Measurements from ENCODE around the gene CCDC57. TPM values are rescaled to one million over a fixed set of nuclear protein-coding genes. Genes with fewer than 3 reads are reported as not detected.

The CCDC57 gene
- total RNA-seq, 1 experiment from 2014 or later: 8.4 TPM

- in situ Hi-C loops (cut with HindIII; ENCODE audit: low pct_unique_long_range_greater_than_20kb, low sequenced_read_pairs): no loop called here
- no peak for DNase-seq (ENCODE audit: low read depth)
Measured at GRCh38 chr17:82085931-82086764, 126.5 kb downstream of the CCDC57 start.

GRCh38 chr17:82085031-82085861, 127.4 kb downstream of the CCDC57 start:
- DNase-seq (ENCODE audit: low read depth): no peak
- in situ Hi-C loops (cut with HindIII; ENCODE audit: low pct_unique_long_range_greater_than_20kb, low sequenced_read_pairs): no loop called here

- no peak for DNase-seq (ENCODE audit: low read depth)
- in situ Hi-C loops (cut with HindIII; ENCODE audit: low pct_unique_long_range_greater_than_20kb, low sequenced_read_pairs): no loop called here
Measured at GRCh38 chr17:82084373-82085030, 128.1 kb downstream of the CCDC57 start.

GRCh38 chr17:82083533-82084359, 128.9 kb downstream of the CCDC57 start:
- DNase-seq (ENCODE audit: low read depth): no peak
- in situ Hi-C loops (cut with HindIII; ENCODE audit: low pct_unique_long_range_greater_than_20kb, low sequenced_read_pairs): no loop called here

- in situ Hi-C loops (cut with HindIII; ENCODE audit: low pct_unique_long_range_greater_than_20kb, low sequenced_read_pairs): no loop called here
- DNase-seq (ENCODE audit: low read depth): no peak
Measured at GRCh38 chr17:82083009-82083408, 129.6 kb downstream of the CCDC57 start.

- in situ Hi-C loops (cut with HindIII; ENCODE audit: low pct_unique_long_range_greater_than_20kb, low sequenced_read_pairs): no loop called here
- DNase-seq (ENCODE audit: low read depth): no peak
Measured at GRCh38 chr17:82082456-82082855, 130.2 kb downstream of the CCDC57 start.

- in situ Hi-C loops (cut with HindIII; ENCODE audit: low pct_unique_long_range_greater_than_20kb, low sequenced_read_pairs): no loop called here
- DNase-seq (ENCODE audit: low read depth): no peak
Measured at GRCh38 chr17:82081966-82082365, 130.7 kb downstream of the CCDC57 start.

- no peak for DNase-seq (ENCODE audit: low read depth)
- in situ Hi-C loops (cut with HindIII; ENCODE audit: low pct_unique_long_range_greater_than_20kb, low sequenced_read_pairs): no loop called here
Measured at GRCh38 chr17:82081546-82081945, 131.1 kb downstream of the CCDC57 start.

- no peak for DNase-seq (ENCODE audit: low read depth)
- in situ Hi-C loops (cut with HindIII; ENCODE audit: low pct_unique_long_range_greater_than_20kb, low sequenced_read_pairs): no loop called here
Measured at GRCh38 chr17:82080789-82081464, 131.7 kb downstream of the CCDC57 start.

- in situ Hi-C loops (cut with HindIII; ENCODE audit: low pct_unique_long_range_greater_than_20kb, low sequenced_read_pairs): no loop called here
- DNase-seq (ENCODE audit: low read depth): no peak
Measured at GRCh38 chr17:82080048-82080788, 132.4 kb downstream of the CCDC57 start.

GRCh38 chr17:82079001-82079677, 133.5 kb downstream of the CCDC57 start:
- in situ Hi-C loops (cut with HindIII; ENCODE audit: low pct_unique_long_range_greater_than_20kb, low sequenced_read_pairs): no loop called here
- no peak for DNase-seq (ENCODE audit: low read depth)

GRCh38 chr17:82078433-82078832, 134.2 kb downstream of the CCDC57 start:
- DNase-seq (ENCODE audit: low read depth): no peak
- in situ Hi-C loops (cut with HindIII; ENCODE audit: low pct_unique_long_range_greater_than_20kb, low sequenced_read_pairs): no loop called here

- no peak for DNase-seq (ENCODE audit: low read depth)
- in situ Hi-C loops (cut with HindIII; ENCODE audit: low pct_unique_long_range_greater_than_20kb, low sequenced_read_pairs): no loop called here
Measured at GRCh38 chr17:82077617-82078358, 134.9 kb downstream of the CCDC57 start.

- in situ Hi-C loops (cut with HindIII; ENCODE audit: low pct_unique_long_range_greater_than_20kb, low sequenced_read_pairs): no loop called here
- DNase-seq (ENCODE audit: low read depth): no peak
Measured at GRCh38 chr17:82076785-82077591, 135.7 kb downstream of the CCDC57 start.
